ENCODE data around the gene INAFM1.

DNA sequence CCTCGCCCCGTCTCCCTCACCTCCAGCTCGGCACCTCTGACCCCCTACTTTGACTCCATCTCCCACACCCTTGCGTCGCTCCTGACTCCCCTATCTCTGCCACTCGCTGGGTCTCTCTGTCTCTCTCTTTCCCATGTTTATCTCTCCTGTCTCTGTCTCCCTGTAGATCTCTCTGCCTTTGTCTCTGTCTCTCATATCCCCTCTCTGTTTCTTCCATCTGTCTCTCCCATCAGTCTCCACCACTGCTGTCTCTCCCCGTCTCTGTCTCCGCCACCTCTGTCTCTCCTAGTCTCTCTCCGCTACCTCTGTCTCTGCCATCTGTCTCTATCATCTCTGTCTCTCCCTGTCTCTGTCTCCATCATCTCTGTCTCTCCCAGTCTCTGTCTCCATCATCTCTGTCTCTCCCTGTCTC is 31.3 kb upstream of the INAFM1 start:
- TF ChIP-seq, protein P1, sequence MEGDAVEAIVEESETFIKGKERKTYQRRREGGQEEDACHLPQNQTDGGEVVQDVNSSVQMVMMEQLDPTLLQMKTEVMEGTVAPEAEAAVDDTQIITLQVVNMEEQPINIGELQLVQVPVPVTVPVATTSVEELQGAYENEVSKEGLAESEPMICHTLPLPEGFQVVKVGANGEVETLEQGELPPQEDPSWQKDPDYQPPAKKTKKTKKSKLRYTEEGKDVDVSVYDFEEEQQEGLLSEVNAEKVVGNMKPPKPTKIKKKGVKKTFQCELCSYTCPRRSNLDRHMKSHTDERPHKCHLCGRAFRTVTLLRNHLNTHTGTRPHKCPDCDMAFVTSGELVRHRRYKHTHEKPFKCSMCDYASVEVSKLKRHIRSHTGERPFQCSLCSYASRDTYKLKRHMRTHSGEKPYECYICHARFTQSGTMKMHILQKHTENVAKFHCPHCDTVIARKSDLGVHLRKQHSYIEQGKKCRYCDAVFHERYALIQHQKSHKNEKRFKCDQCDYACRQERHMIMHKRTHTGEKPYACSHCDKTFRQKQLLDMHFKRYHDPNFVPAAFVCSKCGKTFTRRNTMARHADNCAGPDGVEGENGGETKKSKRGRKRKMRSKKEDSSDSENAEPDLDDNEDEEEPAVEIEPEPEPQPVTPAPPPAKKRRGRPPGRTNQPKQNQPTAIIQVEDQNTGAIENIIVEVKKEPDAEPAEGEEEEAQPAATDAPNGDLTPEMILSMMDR (IDR thresholded peaks at IDR 0.05; ENCODE audit: poor library complexity), result no peak
- no peak for TF ChIP-seq EZH2 (IDR thresholded peaks at IDR 0.05; ENCODE audit: borderline replicate concordance)
